Subcutaneous adipose tissue (tissue), 4 donors: ENCODE results near the gene SMIM44. TPM values are rescaled to one million over a fixed set of nuclear protein-coding genes. Genes with fewer than 3 reads are reported as not detected.

Source experiments
- CTCF ChIP-seq: fragments of 450-650 bp; IDR thresholded peaks from one replicate; pipeline ENCODE4 v1.5.1; 2016; ENCODE audit warnings: low read depth, mild to moderate bottlenecking, control low read depth, antibody characterized with exemption, moderate library complexity
- total RNA-seq, 4 donors: library from RNA; depleted of rRNA; stranded (reverse); fragments of >200 nt; gene quantifications; one replicate each; pipeline ENCODE4 v1.1.0, GENCODE V29; 2016

The SMIM44 gene
- total RNA-seq, 4 donors from 2014 or later: not detected

GRCh38 chr19:3456925-3457527, 26.2 kb downstream of the SMIM44 start:
- no peak for TF ChIP-seq CTCF

- no peak for TF ChIP-seq CTCF
These were observed 27.2 kb downstream of the SMIM44 start for GRCh38 chr19:3455960-3456601.

- TF ChIP-seq CTCF: no peak
These were observed 27.8 kb downstream of the SMIM44 start for GRCh38 chr19:3455393-3455955.

GRCh38 chr19:3454656-3455392, 28.4 kb downstream of the SMIM44 start:
- no peak for TF ChIP-seq CTCF

GRCh38 chr19:3453840-3454239, 29.4 kb downstream of the SMIM44 start:
- TF ChIP-seq CTCF: no peak

GRCh38 chr19:3452171-3452941, 30.9 kb downstream of the SMIM44 start:
- no peak for TF ChIP-seq CTCF

- TF ChIP-seq CTCF: no peak
These were observed 31.8 kb downstream of the SMIM44 start for GRCh38 chr19:3451451-3451866.
